ENCODE results near the gene DYNC2I2.

DNA sequence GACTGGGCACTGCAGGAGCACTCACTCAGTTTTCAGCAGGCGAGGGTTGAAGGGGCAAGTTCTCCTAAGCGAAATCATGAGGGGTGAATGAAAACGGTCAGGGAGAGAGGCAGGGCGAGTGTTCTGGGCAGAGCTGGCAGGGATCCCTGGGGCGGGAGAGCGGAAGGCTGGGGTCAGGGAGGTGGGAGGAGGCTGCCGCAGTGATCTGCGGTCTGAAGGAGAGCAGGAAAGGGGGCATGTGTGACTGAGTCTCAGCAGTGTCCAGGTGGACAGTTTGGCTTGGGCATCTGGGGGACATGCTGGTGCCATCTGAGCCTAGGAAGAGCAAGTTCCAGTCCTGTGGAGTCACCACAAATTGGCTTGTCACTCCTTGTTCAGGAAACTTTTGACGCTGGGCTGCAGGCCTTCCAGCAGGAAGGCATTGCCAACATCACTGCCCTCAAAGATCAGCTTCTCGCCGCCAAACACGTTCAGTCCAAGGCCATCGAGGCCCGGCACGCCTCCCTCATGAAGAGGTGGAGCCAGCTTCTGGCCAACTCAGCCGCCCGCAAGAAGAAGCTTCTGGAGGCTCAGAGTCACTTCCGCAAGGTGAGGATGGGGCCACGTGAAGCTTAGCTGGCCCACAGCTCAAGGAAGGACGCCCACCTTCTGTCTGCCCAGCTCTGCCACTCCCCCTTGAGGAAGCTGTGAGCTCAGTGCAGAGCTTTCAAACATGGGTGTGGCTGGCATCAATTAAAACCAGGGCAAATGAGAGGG lies 31.1 kb downstream of the DYNC2I2 start:
- TF ChIP-seq, protein P1, sequence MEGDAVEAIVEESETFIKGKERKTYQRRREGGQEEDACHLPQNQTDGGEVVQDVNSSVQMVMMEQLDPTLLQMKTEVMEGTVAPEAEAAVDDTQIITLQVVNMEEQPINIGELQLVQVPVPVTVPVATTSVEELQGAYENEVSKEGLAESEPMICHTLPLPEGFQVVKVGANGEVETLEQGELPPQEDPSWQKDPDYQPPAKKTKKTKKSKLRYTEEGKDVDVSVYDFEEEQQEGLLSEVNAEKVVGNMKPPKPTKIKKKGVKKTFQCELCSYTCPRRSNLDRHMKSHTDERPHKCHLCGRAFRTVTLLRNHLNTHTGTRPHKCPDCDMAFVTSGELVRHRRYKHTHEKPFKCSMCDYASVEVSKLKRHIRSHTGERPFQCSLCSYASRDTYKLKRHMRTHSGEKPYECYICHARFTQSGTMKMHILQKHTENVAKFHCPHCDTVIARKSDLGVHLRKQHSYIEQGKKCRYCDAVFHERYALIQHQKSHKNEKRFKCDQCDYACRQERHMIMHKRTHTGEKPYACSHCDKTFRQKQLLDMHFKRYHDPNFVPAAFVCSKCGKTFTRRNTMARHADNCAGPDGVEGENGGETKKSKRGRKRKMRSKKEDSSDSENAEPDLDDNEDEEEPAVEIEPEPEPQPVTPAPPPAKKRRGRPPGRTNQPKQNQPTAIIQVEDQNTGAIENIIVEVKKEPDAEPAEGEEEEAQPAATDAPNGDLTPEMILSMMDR (IDR thresholded peaks at IDR 0.05; ENCODE audit: low read depth, low read length, poor library complexity, severe bottlenecking) = no peak
- no peak for TF ChIP-seq EZH2phosphoT487 (IDR thresholded peaks at IDR 0.05; ENCODE audit: borderline replicate concordance, low read length)

Measured in DOHH2 (cell line).